GM23338 (cell line): ENCODE measurements around the gene SCN2A. TPM values are rescaled to one million over a fixed set of nuclear protein-coding genes. Genes with fewer than 3 reads are reported as not detected.

Experiments used
- ATAC-seq: fragments of 200-7000 bp; cut with Tn5 transposase; 3 replicates; pipeline ENCODE4 v1.9.1; 2020
- DNase-seq: peaks from one replicate; pipeline ENCODE4 v3.0.0-alpha.2; 2015; ENCODE audit warnings: low spot score
- H2AFZ ChIP-seq: fragments of 200-600 bp; sonication (generic); 2 replicates; pipeline ENCODE4 v1.8.0; 2016; ENCODE audit warnings: antibody characterized with exemption, mild to moderate bottlenecking, moderate library complexity
- H3F3A ChIP-seq: fragments of 200-600 bp; sonication (generic); replicated peaks from 2 replicates; pipeline ENCODE4 v1.8.0; 2017; ENCODE audit warnings: antibody characterized with exemption, mixed run types, low read depth
- H3K27ac ChIP-seq: fragments of 200-600 bp; sonication (generic); 2 replicates; pipeline ENCODE4 v1.6.1; 2016; ENCODE audit warnings: low read depth
- H3K27me3 ChIP-seq: fragments of 200-600 bp; sonication (generic); 2 replicates; pipeline ENCODE4 v1.8.0; 2016; ENCODE audit warnings: mild to moderate bottlenecking, mixed run types, moderate library complexity; ENCODE audit not compliant: insufficient read depth
- H3K36me3 ChIP-seq: fragments of 200-600 bp; sonication (generic); 2 replicates; pipeline ENCODE4 v1.8.0; 2016; ENCODE audit warnings: mild to moderate bottlenecking; ENCODE audit not compliant: insufficient read depth
- H3K4me1 ChIP-seq: fragments of 200-600 bp; sonication (generic); 2 replicates; pipeline ENCODE4 v1.8.0; 2016; ENCODE audit warnings: mild to moderate bottlenecking, moderate library complexity; ENCODE audit not compliant: insufficient read depth
- H3K4me2 ChIP-seq: fragments of 200-600 bp; sonication (generic); 2 replicates; pipeline ENCODE4 v1.7.1; 2017; ENCODE audit warnings: mixed run types
- H3K4me3 ChIP-seq: fragments of 200-600 bp; sonication (generic); 2 replicates; pipeline ENCODE4 v1.6.1; 2016; ENCODE audit warnings: mixed run types
- H3K79me2 ChIP-seq: fragments of 200-600 bp; sonication (generic); replicated peaks from 2 replicates; pipeline ENCODE4 v1.8.0; 2017; ENCODE audit warnings: mild to moderate bottlenecking; ENCODE audit not compliant: insufficient read depth
- H3K9me2 ChIP-seq: fragments of 200-600 bp; sonication (generic); 2 replicates; pipeline ENCODE4 v1.8.0; 2017; ENCODE audit not compliant: insufficient read depth
- H4K20me1 ChIP-seq: fragments of 200-600 bp; sonication (generic); replicated peaks from 2 replicates; pipeline ENCODE4 v1.8.0; 2017; ENCODE audit warnings: mild to moderate bottlenecking; ENCODE audit not compliant: insufficient read depth
- H3K27ac Mint-ChIP-seq: 2 replicates; pipeline ENCODE4 v1.8.0; 2020; ENCODE audit warnings: inconsistent platforms, mild to moderate bottlenecking, moderate library complexity, mixed read lengths
- H3K27me3 Mint-ChIP-seq: 3 replicates; pipeline ENCODE4 v1.8.0; 2022; ENCODE audit warnings: low read depth, mild to moderate bottlenecking, moderate library complexity, mixed read lengths, inconsistent platforms; ENCODE audit not compliant: insufficient read depth, poor library complexity
- H3K36me3 Mint-ChIP-seq: 3 replicates; pipeline ENCODE4 v1.8.0; 2021; ENCODE audit warnings: low read depth, mild to moderate bottlenecking, inconsistent platforms, moderate library complexity, mixed read lengths
- H3K4me1 Mint-ChIP-seq: 3 replicates; pipeline ENCODE4 v1.8.0; 2020; ENCODE audit warnings: mild to moderate bottlenecking, inconsistent platforms, mixed read lengths
- H3K4me3 Mint-ChIP-seq: 3 replicates; pipeline ENCODE4 v1.8.0; 2021; ENCODE audit warnings: moderate library complexity, mild to moderate bottlenecking, inconsistent platforms, mixed read lengths
- H3K9me3 Mint-ChIP-seq: 3 replicates; pipeline ENCODE4 v1.8.0; 2020; ENCODE audit warnings: moderate library complexity, mild to moderate bottlenecking, inconsistent platforms, mixed read lengths
- CREB1 ChIP-seq: fragments of 250-450 bp; sonication (Bioruptor Pico); IDR thresholded peaks from 2 replicates; pipeline ENCODE4 v1.5.0; 2020; ENCODE audit warnings: low read depth, mild to moderate bottlenecking, moderate library complexity
- EZH2phosphoT487 ChIP-seq: fragments of 200-600 bp; sonication (generic); IDR thresholded peaks from one replicate; pipeline ENCODE4 v1.8.1; 2018; ENCODE audit warnings: antibody characterized with exemption; ENCODE audit not compliant: unreplicated experiment
- JUNB ChIP-seq: IDR thresholded peaks from one replicate; pipeline ENCODE4 v1.6.1; 2016; ENCODE audit warnings: antibody characterized with exemption; ENCODE audit not compliant: unreplicated experiment
- NANOG ChIP-seq: IDR thresholded peaks from 2 replicates; pipeline ENCODE4 v1.6.1; 2016; ENCODE audit warnings: antibody characterized with exemption, borderline replicate concordance
- STAT1 ChIP-seq: IDR thresholded peaks from one replicate; pipeline ENCODE4 v1.6.1; 2016; ENCODE audit warnings: antibody characterized with exemption; ENCODE audit not compliant: unreplicated experiment
- ZNF114 ChIP-seq: fragments of 250-450 bp; sonication (Bioruptor Pico); IDR thresholded peaks from 2 replicates; pipeline ENCODE4 v1.5.0; 2020; ENCODE audit warnings: mild to moderate bottlenecking, moderate library complexity
- ZNF331 ChIP-seq: fragments of 250-450 bp; sonication (Bioruptor Pico); IDR thresholded peaks from 2 replicates; pipeline ENCODE4 v1.5.0; 2020; ENCODE audit warnings: low read depth, mild to moderate bottlenecking, moderate library complexity
- polyA plus RNA-seq: library from polyadenylated mRNA; unstranded; fragments of >200 nt; fragmentation: Nextera tagmentation; extraction: Ambion mirVana; gene quantifications from 2 replicates; pipeline ENCODE4 v1.2.1, GENCODE V29; 2016
- total RNA-seq: library from RNA; depleted of rRNA; stranded (reverse); fragments of >200 nt; shearing (Covaris generic); gene quantifications from 2 replicates; pipeline ENCODE4 v1.2.3, GENCODE V29; 2014
- TF ChIP-seq, protein P1 (sequence below): fragments of 250-450 bp; sonication (Bioruptor Pico); IDR thresholded peaks from 2 replicates; pipeline ENCODE4 v1.5.0; 2020; ENCODE audit warnings: mild to moderate bottlenecking, moderate library complexity
- TF ChIP-seq, protein P2 (sequence below): IDR thresholded peaks from 2 replicates; pipeline ENCODE4 v1.6.1; 2016; ENCODE audit warnings: antibody characterized with exemption

Gene SCN2A
- total and polyA plus RNA-seq, 2 experiments from 2014 or later: 0.45 to 0.52 TPM

DNA sequence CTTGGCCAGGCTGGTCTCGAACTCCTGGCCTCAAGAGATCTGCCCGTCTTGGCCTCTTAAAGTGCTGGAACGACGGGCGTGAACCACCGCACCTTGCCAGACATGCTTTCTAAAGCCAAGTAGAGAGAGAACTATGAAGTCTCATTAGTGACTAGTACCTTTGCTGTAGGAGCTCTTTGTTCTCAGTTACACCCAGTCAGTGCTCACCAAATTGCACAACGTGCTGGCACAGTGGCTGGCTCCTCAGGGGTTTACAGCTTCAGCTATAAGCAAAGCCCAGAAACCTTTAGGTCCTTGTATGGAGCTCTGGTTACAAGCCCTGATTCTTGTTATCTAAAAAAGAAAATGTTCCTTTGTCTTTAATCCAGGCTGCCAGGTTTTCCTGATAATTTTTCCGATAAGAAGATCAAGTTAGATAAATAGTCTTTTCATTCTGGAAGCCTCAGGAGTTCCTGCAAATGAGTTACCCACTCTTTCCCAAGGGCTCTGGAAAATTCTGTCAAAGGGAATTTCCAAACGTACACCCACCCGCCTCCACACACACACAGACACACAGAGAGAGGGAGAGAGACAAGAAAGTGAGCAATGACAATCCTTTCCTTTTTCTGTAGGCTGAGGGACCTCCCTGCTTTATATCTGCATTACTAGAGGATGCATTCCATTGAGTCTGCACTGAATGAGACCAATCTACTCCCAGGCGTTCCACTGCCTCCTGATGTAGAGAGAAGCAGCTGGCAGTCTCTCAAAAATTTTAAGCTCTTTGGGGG is 130.1 kb downstream of the SCN2A start:
- peaks cover 39% of the 10 kb centered on the region for H3K4me1 Mint-ChIP-seq
- Histone ChIP-seq H3K4me3 (no peak overlapping the region), H3K36me3 (no peaks in the 10 kb centered on the region), H3K9me2 (no peaks in the 10 kb centered on the region), H3K27me3 (no peaks in the 10 kb centered on the region), H2AFZ (0 out of 2 replicates have a peak overlapping the region, but pooled peaks have one; percentile 0), H3K4me2 (peak overlapping the region; percentile 30), H3K27ac (no peak overlapping the region; the same call in 1 of the 2 replicates), H4K20me1 (no peaks in the 10 kb centered on the region), H3K4me1 (peaks cover 27% of the 10 kb centered on the region), H3F3A (no peaks in the 10 kb centered on the region), H3K79me2 (no peaks in the 10 kb centered on the region)
- H3K27me3 Mint-ChIP-seq: peaks cover 1% of the 10 kb centered on the region
- no peaks in the 10 kb centered on the region for H3K36me3 Mint-ChIP-seq
- no peaks in the 10 kb centered on the region for H3K9me3 Mint-ChIP-seq
- TF ChIP-seq, protein P1, sequence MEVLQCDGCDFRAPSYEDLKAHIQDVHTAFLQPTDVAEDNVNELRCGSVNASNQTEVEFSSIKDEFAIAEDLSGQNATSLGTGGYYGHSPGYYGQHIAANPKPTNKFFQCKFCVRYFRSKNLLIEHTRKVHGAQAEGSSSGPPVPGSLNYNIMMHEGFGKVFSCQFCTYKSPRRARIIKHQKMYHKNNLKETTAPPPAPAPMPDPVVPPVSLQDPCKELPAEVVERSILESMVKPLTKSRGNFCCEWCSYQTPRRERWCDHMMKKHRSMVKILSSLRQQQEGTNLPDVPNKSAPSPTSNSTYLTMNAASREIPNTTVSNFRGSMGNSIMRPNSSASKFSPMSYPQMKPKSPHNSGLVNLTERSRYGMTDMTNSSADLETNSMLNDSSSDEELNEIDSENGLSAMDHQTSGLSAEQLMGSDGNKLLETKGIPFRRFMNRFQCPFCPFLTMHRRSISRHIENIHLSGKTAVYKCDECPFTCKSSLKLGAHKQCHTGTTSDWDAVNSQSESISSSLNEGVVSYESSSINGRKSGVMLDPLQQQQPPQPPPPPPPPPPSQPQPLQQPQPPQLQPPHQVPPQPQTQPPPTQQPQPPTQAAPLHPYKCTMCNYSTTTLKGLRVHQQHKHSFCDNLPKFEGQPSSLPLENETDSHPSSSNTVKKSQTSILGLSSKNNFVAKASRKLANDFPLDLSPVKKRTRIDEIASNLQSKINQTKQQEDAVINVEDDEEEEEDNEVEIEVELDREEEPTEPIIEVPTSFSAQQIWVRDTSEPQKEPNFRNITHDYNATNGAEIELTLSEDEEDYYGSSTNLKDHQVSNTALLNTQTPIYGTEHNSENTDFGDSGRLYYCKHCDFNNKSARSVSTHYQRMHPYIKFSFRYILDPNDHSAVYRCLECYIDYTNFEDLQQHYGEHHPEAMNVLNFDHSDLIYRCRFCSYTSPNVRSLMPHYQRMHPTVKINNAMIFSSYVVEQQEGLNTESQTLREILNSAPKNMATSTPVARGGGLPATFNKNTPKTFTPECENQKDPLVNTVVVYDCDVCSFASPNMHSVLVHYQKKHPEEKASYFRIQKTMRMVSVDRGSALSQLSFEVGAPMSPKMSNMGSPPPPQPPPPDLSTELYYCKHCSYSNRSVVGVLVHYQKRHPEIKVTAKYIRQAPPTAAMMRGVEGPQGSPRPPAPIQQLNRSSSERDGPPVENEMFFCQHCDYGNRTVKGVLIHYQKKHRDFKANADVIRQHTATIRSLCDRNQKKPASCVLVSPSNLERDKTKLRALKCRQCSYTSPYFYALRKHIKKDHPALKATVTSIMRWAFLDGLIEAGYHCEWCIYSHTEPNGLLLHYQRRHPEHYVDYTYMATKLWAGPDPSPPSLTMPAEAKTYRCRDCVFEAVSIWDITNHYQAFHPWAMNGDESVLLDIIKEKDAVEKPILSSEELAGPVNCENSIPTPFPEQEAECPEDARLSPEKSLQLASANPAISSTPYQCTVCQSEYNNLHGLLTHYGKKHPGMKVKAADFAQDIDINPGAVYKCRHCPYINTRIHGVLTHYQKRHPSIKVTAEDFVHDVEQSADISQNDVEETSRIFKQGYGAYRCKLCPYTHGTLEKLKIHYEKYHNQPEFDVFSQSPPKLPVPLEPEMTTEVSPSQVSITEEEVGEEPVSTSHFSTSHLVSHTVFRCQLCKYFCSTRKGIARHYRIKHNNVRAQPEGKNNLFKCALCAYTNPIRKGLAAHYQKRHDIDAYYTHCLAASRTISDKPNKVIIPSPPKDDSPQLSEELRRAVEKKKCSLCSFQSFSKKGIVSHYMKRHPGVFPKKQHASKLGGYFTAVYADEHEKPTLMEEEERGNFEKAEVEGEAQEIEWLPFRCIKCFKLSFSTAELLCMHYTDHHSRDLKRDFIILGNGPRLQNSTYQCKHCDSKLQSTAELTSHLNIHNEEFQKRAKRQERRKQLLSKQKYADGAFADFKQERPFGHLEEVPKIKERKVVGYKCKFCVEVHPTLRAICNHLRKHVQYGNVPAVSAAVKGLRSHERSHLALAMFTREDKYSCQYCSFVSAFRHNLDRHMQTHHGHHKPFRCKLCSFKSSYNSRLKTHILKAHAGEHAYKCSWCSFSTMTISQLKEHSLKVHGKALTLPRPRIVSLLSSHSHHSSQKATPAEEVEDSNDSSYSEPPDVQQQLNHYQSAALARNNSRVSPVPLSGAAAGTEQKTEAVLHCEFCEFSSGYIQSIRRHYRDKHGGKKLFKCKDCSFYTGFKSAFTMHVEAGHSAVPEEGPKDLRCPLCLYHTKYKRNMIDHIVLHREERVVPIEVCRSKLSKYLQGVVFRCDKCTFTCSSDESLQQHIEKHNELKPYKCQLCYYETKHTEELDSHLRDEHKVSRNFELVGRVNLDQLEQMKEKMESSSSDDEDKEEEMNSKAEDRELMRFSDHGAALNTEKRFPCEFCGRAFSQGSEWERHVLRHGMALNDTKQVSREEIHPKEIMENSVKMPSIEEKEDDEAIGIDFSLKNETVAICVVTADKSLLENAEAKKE (CRISPR knock-in tag): peak; percentile 35; the same call in 1 of the 2 replicates
- no peak for TF ChIP-seq CREB1 (CRISPR knock-in tag)
- peak; percentile 92 for ATAC-seq
- peak overlapping the region; percentile 45; the same call in 2 of the 3 replicates for H3K4me3 Mint-ChIP-seq
- DNase-seq: peak; percentile 72
- H3K27ac Mint-ChIP-seq: peak overlapping the region; percentile 96

DNA sequence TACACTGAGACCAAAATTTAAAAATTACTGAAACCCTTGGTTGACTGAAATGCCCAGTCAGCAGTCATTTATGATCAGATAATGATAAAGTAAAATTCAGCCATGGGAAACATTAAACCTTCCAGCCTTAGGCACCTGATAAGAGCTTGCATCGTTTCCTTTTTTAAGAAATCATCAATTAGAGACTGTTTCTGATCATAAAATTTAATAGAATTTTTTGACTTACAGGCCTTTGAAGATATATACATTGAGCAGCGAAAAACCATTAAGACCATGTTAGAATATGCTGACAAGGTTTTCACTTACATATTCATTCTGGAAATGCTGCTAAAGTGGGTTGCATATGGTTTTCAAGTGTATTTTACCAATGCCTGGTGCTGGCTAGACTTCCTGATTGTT is 130.7 kb downstream of the SCN2A start:
- Histone ChIP-seq H3K4me3 (no peak overlapping the region), H3F3A (no peaks in the 10 kb centered on the region), H3K27ac (no peak overlapping the region), H3K36me3 (no peaks in the 10 kb centered on the region), H2AFZ (no peak overlapping the region), H3K4me1 (peaks cover 27% of the 10 kb centered on the region), H3K27me3 (no peaks in the 10 kb centered on the region), H3K9me2 (no peaks in the 10 kb centered on the region), H3K4me2 (peak overlapping the region; percentile 30), H4K20me1 (no peaks in the 10 kb centered on the region), H3K79me2 (no peaks in the 10 kb centered on the region)
- no peak for ATAC-seq
- no peaks in the 10 kb centered on the region for H3K9me3 Mint-ChIP-seq
- DNase-seq: no peak
- H3K4me3 Mint-ChIP-seq: no peak overlapping the region
- H3K27me3 Mint-ChIP-seq: peaks cover 1% of the 10 kb centered on the region
- H3K36me3 Mint-ChIP-seq: no peaks in the 10 kb centered on the region
- H3K27ac Mint-ChIP-seq: peak overlapping the region; percentile 96
- peaks cover 39% of the 10 kb centered on the region for H3K4me1 Mint-ChIP-seq
- TF ChIP-seq, protein P2, sequence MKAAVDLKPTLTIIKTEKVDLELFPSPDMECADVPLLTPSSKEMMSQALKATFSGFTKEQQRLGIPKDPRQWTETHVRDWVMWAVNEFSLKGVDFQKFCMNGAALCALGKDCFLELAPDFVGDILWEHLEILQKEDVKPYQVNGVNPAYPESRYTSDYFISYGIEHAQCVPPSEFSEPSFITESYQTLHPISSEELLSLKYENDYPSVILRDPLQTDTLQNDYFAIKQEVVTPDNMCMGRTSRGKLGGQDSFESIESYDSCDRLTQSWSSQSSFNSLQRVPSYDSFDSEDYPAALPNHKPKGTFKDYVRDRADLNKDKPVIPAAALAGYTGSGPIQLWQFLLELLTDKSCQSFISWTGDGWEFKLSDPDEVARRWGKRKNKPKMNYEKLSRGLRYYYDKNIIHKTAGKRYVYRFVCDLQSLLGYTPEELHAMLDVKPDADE: no peak
- TF ChIP-seq ZNF331 (CRISPR knock-in tag) (no peak), NANOG (no peak), JUNB (no peak), STAT1 (no peak), CREB1 (CRISPR knock-in tag) (no peak), ZNF114 (CRISPR knock-in tag) (no peak), EZH2phosphoT487 (no peak)
